GM18498 (cell line): Measurements from ENCODE around the gene GPR132.

Experiments
- ATAC-seq: cut with Tn5 transposase; IDR thresholded peaks from one replicate; pipeline ENCODE4 v1.9.1; 2021; ENCODE audit warnings: mild to moderate bottlenecking, moderate library complexity; ENCODE audit not compliant: unreplicated experiment

Gene GPR132

DNA sequence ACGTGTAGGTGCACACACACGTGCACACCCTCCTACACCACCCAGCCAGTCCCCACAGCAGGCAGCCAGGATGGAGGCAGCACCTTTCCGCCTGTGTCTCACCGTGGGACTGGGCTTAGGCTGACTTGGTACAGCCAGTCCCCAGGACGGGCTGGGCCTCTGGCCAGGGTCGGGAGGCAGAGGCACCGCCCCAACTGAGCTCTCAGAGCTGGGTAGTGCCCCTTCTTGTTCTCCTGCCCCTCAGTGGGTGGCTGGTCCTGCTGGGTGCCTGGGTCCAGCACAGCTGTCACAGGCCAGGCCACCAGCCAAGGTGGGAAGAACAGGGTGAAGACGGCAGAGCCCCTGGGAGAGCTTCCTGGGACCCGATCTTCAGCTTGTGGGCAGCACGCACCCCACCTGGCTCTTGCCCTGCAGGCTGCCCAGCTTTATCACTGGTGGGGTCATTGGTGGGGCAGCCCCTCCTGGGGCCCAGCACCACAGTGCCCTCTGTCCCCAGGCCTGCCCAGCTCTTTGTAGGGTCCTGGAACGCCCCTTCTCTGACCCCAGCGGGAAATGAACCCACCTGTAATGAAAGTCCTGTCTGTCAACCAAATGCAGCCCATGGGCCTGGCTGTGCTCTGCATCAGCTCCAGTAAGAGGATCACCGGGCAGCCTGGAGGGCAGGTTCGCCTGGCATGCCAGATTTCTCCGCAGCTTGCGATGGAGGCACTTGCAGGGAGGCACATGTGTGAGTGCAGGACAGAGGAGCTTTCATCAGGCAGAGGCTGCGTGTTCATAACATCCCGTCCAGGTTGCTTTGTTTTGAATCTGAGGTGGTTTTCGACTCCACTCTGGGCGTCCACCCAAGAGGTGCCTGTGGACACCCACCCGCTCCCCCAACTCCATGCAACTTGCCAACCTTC is 59.0 kb downstream of the GPR132 start:
- ATAC-seq, result no peak

DNA sequence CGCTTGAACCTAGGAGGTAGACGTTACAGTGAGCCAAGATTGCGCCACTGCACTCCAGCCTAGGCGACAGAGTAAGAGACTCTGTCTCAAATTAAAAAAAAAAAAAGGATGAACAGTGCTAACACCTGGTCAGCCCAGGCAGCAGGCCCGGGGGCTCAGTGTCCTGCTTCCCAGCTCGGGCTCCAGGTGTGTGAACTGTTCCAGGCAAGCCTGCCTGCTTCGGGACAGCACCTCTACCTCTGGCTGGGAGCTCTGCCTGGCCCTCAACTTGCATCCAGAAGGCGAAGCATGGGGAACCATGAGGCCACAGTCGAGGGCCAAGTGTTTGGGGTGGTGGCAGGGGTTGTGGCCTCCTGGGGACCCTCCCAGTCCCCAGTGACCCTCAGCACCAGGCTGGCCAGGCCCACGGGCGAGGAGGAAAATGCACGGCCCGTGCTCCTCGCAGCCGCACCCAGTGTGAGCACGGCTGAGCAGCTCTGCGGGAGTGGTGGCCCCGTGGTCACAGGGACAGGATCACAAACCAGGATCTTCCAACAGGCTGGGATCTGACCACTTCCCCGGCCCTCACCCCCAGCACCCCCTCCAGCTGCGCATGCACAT is 59.8 kb downstream of the GPR132 start:
- ATAC-seq, result no peak
